GM18861 (cell line): ENCODE measurements around the gene MPDU1.

Experiments used
- ATAC-seq: cut with Tn5 transposase; IDR thresholded peaks from one replicate; pipeline ENCODE4 v1.9.1; 2021; ENCODE audit not compliant: unreplicated experiment

Gene MPDU1

DNA sequence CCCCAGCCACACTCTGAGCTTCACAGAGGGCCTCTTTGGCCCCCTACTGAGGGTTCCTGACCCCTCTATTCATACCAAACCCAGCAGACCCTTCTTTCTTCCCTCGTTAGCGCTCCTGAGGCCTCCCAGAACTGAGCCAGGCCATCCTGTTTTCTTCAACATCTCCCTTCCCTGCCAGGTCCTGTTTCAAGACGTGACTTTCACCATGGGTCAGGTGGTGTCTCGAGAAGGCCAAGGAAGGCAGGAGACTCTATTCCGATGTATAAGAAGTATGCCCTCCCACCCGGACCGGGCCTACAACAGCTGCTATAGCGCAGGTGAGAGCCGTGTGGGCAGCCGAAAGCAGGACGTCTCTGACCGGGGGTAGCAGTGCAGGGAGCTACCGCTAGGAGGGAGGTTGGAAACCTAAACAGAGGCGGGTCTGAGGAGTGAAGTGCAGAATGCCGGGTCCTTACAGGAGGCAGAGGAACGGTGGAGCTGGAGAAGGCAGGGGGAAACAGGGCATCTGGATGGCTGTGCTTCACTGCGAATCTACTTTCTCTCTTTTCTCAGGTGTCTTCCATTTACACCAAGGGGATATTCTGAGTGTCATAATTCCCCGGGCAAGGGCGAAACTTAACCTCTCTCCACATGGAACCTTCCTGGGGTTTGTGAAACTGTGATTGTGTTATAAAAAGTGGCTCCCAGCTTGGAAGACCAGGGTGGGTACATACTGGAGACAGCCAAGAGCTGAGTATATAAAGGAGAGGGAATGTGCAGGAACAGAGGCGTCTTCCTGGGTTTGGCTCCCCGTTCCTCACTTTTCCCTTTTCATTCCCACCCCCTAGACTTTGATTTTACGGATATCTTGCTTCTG, 23.3 kb upstream of the MPDU1 start:
- no peak for ATAC-seq

DNA sequence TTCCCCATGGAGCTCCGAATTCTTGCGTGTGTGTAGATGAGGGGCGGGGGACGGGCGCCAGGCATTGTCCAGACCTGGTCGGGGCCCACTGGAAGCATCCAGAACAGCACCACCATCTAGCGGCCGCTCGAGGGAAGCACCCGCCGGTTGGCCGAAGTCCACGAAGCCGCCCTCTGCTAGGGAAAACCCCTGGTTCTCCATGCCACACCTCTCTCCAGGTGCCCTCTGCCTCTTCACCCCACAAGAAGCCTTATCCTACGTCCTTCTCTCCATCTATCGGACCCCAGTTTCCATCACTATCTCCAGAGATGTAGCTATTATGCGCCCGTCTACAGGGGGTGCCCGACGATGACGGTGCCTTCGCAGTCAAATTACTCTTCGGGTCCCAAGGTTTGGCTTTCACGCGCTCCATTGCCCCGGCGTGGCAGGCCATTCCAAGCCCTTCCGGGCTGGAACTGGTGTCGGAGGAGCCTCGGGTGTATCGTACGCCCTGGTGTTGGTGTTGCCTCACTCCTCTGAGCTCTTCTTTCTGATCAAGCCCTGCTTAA, 22.6 kb upstream of the MPDU1 start:
- peak; percentile 34 for ATAC-seq

DNA sequence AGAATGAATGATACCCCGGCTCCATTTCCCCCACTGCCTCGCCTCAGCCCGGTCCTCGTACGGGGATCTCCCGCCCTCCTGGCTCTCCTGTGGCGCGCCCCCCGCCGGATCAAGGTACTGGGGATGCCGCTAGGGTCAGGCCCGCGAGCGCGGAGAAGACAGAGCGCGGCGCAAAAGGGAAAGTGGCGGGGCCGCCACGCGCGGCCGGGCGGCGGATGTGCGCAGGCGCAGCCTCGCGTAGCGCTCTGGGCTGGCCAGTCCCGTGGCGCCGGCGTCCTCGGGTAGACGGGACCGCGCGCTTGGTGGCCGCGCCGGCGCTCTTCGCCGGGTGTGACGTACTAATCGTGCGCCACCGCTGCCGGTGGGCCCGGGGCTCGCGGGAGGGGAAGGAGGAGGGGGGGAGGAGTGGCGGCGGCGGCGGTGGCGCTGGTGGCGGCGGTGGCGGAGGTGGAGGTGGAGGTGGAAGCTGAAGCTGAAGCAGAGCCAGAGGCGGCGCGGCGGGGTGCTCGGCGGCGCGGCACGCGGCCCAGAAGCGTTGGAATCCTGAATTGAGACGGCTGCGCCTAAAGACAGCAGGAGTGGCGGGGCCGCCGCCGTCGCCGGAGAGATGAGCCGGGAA, 22.0 kb upstream of the MPDU1 start, which contains the start of gene SENP3:
SENP3 (plus strand) TSS at position 331 of the 619 bp plus-strand sequence. CDS start 1,158 bp downstream, outside the sequence.
- peak; percentile 56 for ATAC-seq

DNA sequence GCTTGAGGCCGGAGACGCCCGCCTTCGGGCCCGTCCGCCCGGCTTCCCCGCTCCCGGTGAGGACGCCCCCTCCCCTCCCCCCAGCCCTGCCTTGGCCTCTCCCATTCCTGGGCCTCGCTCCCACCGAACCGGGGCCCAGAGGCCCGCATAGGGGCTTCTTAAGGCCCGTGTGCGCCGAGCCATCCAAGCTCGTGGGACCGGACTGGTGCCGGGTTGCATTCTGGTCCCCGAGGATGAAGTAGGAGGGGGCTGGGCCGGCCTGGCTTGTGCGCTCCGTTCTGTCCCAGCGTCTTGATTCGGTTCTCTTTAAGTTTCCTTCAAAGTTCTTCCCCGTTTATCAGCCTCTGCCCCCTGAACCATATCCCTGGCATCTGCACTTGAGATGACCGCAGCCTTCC, 21.4 kb upstream of the MPDU1 start:
- no peak for ATAC-seq

DNA sequence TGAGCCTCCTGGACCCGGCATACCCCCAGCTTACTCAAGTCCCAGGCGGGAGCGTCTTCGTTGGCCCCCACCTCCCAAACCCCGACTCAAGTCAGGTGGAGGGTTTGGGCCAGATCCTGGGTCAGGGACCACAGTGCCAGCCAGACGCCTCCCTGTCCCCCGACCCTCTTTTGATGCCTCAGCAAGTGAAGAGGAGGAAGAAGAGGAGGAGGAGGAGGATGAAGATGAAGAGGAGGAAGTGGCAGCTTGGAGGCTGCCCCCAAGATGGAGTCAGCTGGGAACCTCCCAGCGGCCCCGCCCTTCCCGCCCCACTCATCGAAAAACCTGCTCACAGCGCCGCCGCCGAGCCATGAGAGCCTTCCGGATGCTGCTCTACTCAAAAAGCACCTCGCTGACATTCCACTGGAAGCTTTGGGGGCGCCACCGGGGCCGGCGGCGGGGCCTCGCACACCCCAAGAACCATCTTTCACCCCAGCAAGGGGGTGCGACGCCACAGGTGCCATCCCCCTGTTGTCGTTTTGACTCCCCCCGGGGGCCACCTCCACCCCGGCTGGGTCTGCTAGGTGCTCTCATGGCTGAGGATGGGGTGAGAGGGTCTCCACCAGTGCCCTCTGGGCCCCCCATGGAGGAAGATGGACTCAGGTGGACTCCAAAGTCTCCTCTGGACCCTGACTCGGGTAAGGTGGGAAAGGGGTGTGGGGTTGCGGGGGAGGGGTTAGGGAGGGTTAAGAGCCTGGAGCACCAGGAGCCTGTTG, 20.4 kb upstream of the MPDU1 start:
- no peak for ATAC-seq

DNA sequence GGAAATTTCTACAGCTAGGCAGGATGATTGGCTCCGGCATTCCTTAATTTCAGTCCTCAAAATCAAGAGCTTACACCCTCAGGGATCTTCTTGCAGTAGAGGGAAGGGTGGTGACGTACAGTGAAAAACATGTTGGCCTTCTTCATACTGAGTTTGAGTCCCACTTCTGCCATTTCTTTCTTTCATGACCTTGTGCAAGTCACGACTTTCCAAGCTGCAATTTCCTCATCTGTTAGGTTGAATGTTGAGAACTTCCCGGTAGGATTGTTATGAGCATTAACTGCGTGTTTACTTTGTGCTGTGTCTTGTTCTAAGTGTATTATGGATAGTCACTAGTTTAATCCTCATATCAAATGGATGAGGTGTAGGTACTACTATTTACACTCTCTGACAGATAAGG, 14.1 kb upstream of the MPDU1 start:
- no peak for ATAC-seq

DNA sequence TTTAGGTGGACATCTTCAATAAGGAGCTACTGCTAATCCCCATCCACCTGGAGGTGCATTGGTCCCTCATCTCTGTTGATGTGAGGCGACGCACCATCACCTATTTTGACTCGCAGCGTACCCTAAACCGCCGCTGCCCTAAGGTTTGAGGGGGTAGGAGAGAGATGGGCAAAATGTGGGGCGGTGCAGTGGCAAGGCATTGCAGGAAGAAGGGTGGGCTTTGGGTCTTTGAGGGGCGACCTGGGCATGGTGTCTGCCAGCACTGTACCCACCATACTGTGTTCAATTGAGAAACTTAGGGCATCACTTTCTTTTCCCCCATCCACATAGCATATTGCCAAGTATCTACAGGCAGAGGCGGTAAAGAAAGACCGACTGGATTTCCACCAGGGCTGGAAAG, 13.3 kb upstream of the MPDU1 start:
- ATAC-seq: no peak

DNA sequence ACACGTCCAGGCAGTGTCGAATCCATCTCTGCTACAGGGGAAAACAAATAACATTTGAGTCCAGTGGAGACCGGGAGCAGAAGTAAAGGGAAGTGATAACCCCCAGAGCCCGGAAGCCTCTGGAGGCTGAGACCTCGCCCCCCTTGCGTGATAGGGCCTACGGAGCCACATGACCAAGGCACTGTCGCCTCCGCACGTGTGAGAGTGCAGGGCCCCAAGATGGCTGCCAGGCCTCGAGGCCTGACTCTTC, 11.4 kb upstream of the MPDU1 start:
- peak; percentile 85 for ATAC-seq

DNA sequence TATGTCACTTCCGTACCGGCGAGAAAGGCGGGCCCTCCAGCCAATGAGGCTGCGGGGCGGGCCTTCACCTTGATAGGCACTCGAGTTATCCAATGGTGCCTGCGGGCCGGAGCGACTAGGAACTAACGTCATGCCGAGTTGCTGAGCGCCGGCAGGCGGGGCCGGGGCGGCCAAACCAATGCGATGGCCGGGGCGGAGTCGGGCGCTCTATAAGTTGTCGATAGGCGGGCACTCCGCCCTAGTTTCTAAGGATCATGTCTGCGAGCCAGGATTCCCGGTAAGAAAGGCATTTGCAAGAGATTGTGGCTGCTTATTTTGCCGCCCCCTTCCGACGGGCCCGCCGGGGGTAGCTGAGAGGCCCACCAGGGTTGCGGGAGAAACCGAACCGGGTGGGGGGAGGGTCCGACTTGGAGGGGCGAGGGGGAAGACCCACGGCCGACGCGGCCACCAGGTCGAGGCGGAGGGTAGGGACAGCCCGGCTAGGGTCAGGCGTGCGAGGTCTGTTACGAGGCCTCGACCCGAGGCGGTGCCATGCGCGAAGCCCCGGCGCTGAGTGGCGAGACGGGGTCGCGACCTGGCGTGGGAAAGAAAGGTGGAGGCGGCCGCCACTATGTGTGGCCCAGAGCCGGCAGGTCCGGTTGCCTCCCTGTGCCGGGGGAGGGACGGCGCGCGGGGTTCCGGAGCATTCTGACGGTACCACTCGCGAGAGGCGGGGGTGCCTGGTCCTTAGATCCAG, 10.9 kb upstream of the MPDU1 start:
- ATAC-seq: no peak

DNA sequence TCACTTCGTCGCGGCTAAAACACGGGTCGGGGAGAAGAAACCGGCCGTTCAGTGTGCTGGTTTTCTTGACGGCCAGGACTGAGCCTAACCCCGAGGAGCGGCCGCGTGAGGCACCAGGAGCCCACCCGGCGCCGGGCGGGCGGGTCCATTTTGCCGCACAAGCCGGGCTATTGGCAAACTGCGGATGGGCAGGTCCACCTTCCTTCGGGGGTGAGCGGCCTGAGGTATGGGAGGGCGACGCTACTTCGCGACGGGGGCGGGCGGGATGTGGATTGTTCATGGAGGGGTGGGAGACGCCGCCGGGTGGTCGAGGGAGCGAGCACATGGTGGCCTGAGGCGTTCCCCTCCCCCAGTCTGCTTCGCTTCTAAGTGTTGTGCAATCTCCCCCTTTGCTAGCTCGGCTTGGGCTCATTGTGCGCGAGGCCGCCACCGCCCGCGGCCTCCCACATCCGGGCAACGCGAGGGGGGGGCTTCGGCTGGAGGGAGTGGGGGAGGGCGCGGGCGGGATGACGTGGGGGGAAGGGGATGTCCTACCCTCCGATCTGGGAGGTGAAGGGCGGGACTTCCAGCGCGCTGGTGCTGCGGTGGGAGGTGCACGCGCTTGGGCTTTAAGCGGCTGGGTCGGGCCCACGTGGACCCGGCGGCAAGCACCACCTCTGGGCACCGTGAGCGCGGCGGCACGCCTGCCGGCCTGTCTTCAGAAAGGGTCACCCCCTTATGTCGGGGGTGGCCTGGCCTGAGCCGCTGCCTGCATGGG, 10.2 kb upstream of the MPDU1 start:
- ATAC-seq: no peak

DNA sequence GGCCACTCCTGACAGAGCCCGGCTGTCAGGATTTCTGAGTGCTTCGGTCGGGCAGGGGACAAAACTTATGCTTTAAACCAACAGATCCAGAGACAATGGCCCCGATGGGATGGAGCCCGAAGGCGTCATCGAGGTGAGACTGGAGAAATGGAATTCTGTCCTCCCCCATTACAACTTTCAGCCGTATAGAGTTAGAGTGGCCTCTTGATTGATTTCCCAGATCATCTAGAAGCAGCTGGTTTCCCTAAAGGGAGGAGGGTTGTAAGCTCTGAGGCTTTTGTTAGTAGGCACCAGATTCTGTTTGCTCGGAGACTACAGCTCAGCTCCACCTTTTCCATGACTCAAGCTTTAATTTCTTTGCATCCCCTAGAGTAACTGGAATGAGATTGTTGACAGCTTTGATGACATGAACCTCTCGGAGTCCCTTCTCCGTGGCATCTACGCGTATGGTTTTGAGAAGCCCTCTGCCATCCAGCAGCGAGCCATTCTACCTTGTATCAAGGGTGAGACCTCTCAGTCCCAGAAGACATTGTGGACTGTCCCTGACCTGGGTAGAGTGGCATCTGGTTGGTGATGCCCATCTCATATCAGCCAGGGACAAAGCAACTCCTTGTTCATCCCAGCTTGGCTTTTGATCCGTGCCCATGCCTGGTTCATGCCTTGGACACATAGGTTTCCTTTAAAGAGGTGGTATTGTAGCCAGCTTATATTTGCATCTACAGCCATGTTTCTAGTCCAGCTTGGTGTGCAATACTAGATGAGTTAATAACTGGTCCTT, 9.3 kb upstream of the MPDU1 start:
- no peak for ATAC-seq

DNA sequence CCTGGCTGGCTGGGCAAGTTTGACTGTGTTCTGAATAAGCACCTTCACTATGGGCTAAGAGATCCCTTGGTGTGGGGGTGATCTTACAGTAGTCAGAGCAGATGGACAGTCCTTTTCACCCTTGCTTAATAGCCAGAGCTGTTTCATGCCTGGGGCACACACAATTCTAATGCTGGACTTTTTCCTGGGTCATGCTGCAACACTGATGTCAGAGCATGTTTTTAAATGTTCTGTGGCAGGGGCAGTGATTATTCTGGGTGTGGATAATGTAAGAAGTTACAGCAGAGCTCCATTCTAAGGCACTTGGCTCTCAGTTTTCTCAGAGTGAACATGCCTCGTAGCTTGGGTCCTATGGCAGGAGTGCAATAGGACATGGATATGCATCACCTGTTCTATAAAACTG, 8.2 kb upstream of the MPDU1 start:
- ATAC-seq: no peak

DNA sequence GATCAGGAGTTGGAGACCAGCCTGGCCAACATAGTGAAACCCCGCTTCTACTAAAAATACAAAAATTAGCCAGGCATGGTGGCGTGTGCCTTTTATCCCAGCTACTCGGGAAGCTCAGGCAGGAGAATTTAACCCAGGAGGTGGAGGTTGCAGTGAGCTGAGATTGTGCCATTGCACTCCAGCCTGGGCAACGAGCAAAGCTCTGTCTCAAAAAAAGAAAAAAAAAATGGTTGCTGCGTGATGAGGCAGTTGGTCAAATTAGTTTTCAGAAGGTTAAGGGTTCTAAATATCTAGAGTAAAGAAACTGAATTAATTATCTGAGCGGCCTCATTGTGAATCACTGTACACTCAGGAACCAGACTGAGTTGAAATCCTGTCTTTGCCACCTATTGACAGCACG, 7.7 kb upstream of the MPDU1 start:
- ATAC-seq: no peak

DNA sequence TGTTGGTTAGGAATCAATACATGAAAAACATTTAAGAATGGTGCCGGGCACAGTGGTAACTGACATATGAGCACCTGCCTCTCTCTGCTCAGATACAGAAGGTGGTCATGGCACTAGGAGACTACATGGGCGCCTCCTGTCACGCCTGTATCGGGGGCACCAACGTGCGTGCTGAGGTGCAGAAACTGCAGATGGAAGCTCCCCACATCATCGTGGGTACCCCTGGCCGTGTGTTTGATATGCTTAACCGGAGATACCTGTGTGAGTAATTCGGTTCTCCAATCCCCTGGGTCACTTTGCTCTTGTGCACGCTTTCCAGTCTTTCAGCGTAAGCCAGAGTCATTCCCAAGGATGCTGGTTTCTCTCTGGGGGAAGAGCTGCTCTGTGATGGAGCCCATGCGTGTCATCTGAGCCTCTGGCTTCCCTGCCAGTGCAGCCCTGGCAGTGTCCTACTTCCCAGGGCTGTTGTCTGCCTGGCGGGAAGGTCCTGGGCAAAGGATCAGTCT, 7.2 kb upstream of the MPDU1 start:
- no peak for ATAC-seq

DNA sequence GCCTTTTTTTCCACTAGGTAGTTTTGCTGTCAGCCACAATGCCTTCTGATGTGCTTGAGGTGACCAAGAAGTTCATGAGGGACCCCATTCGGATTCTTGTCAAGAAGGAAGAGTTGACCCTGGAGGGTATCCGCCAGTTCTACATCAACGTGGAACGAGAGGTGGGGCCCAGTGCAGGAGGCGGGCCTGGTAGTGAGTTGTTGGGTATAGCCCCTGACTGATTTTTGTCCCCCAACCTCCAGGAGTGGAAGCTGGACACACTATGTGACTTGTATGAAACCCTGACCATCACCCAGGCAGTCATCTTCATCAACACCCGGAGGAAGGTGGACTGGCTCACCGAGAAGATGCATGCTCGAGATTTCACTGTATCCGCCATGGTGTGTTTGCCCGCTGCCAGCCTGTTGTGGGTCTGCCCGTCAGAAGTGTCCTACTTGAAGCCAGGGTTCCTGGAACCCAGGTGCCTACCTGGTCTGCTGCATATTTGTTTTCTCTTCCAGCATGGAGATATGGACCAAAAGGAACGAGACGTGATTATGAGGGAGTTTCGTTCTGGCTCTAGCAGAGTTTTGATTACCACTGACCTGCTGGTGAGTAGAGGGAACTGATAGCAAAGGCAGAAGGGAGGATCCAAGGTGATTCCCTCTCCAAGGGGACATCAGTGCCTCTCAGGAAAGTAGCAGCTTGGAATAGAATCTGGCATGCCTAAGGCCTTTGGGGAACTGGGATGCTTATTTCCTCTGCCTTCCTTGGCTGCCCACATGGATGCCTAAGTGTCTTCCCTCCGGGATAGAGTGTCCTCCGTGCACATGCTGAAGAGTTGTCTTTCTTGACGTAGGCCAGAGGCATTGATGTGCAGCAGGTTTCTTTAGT, 6.1 kb upstream of the MPDU1 start:
- no peak for ATAC-seq

DNA sequence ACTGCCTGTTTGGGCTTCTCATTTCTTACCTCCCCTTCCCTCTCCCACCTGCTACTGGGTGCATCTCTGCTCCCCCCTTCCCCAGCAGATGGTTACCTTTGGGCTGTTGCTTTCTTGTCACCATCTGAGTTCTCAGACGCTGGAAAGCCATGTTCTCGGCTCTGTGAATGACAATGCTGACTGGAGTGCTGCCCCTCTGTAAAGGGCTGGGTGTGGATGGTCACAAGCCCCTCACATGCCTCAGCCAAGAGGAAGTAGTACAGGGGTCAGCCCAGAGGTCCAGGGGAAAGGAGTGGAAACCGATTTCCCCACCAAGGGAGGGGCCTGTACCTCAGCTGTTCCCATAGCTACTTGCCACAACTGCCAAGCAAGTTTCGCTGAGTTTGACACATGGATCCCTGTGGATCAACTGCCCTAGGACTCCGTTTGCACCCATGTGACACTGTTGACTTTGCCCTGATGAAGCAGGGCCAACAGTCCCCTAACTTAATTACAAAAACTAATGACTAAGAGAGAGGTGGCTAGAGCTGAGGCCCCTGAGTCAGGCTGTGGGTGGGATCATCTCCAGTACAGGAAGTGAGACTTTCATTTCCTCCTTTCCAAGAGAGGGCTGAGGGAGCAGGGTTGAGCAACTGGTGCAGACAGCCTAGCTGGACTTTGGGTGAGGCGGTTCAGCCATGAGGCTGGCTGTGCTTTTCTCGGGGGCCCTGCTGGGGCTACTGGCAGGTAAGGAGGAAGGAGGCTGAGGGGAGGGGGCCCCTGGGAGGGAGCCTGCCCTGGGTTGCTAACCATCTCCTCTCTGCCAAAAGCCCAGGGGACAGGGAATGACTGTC, 4.4 kb upstream of the MPDU1 start, which contains the start of gene CD68:
CD68 (plus strand) TSS at position 638 of the 833 bp plus-strand sequence; CDS start at position 678, 40 bp downstream.
- no peak for ATAC-seq

DNA sequence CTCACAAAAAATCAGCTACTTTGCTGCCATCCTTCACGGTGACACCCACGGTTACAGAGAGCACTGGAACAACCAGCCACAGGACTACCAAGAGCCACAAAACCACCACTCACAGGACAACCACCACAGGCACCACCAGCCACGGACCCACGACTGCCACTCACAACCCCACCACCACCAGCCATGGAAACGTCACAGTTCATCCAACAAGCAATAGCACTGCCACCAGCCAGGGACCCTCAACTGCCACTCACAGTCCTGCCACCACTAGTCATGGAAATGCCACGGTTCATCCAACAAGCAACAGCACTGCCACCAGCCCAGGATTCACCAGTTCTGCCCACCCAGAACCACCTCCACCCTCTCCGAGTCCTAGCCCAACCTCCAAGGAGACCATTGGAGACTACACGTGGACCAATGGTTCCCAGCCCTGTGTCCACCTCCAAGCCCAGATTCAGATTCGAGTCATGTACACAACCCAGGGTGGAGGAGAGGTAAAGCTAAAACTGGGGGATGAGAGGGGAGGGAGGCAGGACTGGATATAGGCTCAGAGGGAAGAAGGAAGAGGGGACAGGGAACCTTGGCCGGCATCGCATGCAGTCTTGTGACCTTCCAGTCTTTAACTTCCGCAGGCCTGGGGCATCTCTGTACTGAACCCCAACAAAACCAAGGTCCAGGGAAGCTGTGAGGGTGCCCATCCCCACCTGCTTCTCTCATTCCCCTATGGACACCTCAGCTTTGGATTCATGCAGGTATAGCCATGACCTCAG, 3.6 kb upstream of the MPDU1 start:
- no peak for ATAC-seq
